Retinal pigment epithelial cell (primary cell): ENCODE measurements around the gene DARS1.

Source experiments
- DNase-seq: peaks from one replicate; pipeline ENCODE4 v3.0.0-alpha.2; 2010; ENCODE audit warnings: low read depth
- H3K4me3 ChIP-seq: 2 replicates; pipeline ENCODE4 v1.5.1; 2011; ENCODE audit warnings: mild to moderate bottlenecking, low read length, control low read depth, moderate library complexity
- TF ChIP-seq, protein P1 (sequence below): conservative IDR thresholded peaks from 2 replicates; pipeline ENCODE4 v1.5.1; 2011; ENCODE audit warnings: low read depth, low read length, control low read depth, inconsistent platforms

DARS1 gene

DNA sequence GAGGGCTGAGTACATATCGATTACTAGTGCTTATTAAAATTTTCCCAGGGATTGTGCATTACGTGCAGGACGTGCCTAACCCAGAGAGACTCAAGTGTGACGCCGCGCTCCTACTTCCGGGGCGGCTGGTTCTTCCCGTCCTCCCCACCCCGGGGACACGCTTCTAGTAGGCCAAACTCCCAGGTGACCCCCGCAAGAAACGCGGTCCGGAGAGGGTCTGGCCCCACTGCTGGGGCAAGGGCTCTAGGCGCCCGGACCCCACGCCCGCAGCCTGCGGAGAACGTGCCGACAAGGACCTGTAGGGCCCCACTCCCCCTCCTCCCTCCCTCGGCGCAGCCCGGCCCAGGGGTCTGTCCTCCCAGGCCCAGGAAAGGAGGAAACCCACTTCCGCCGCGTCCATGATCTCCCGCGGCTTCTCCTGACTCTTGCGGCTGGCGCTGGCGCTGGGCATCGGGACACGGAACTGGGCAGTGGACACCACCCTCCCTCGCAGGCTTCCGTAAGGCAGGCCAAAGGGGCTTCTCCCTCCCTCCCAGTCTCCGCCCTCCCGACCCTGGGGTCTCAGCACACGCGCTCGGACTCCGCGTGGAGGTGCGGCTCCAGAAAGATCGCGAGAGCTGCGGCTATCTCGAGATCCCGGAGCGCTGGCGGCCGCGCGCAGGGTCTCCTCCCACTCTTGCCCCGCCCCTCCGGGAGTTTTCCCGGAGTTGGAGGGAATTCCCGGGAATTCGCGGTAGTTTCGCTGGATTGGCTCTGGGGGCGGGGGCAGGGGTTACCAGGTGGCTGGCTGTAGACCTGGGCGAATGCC lies at the start of gene DARS1:
Gene DARS1, minus strand, starts transcription at position 609 of the 808 bp plus-strand sequence. Its CDS starts 158 bp downstream, at position 451.
- H3K4me3 ChIP-seq = peak within 1 kb of the TSS; percentile 90
- peak; percentile 61 for DNase-seq
- TF ChIP-seq, protein P1, sequence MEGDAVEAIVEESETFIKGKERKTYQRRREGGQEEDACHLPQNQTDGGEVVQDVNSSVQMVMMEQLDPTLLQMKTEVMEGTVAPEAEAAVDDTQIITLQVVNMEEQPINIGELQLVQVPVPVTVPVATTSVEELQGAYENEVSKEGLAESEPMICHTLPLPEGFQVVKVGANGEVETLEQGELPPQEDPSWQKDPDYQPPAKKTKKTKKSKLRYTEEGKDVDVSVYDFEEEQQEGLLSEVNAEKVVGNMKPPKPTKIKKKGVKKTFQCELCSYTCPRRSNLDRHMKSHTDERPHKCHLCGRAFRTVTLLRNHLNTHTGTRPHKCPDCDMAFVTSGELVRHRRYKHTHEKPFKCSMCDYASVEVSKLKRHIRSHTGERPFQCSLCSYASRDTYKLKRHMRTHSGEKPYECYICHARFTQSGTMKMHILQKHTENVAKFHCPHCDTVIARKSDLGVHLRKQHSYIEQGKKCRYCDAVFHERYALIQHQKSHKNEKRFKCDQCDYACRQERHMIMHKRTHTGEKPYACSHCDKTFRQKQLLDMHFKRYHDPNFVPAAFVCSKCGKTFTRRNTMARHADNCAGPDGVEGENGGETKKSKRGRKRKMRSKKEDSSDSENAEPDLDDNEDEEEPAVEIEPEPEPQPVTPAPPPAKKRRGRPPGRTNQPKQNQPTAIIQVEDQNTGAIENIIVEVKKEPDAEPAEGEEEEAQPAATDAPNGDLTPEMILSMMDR = no peak

DNA sequence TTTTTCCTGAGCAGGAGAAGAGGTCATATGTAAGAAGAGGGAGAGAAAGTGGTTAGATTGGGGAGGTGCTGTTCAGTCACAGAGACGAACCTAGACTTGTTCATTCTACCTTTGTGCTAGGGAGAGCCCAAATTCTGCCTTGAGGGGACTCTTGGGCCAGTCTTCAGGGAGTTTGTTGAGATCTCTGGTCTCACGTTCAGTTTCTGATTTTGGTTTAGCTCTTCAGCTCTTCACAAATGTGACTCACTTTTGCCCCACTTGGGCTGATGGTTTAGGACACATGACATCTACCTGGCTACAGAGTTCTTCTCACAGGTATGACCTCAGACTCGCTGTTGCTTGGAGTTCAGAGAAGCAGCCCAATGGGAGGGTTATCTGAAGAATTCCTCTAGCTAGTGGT lies 49.2 kb upstream of the DARS1 start:
- no peak for DNase-seq
- H3K4me3 ChIP-seq = no peak overlapping the region
- TF ChIP-seq, protein P1 = no peak

DNA sequence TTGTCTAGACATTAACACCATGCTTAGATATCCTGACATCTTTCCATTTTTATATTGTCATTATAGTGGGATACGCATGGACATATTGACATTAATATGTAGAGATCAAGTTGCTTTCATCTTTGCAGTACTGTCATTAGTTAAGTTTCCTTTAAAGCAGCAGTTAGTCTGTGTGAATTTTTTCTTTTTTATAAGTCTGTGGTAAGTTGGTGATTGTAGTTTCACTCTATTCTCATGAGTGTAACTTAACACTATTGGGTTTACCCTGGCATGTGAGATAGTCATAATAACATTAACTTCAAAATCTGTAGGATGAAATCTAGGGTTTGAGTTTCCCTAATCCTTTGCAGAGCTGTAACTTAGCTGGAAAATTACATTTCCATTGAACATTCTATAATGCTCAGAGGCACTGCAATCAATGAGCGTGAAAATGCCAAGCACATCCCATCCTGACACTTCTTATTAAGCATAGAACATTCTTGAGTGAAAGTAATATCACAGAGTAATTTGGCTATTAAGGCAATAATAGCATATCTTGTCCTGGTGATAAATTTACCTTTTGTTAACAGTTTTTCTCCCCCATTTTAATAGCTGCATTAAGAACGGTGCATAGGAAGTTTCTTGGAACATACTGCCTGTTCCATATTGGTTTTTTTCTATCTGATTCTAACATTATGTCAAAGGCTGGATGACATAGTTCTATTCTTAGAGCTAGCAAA lies 47.5 kb upstream of the DARS1 start:
- TF ChIP-seq, protein P1 = no peak
- DNase-seq = no peak

DNA sequence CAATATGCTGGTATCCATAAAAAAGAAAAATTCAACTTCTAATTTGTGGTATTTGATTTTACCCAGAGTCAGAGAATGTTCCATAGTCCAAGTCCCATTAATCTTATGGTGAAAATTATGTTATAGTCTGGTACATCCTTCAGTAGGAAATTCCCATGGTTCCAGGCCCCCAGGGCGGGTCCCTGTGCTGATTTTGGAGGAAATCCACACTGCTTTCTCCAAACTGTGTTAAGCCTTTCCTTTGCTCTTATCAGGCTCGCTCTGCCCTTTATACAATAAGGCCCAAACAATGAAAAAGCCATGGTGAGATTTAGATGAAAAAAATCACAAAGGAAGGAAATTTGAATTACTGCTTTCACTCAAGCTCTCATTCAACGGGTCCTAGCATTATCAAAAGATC lies 46.8 kb upstream of the DARS1 start:
- no peak overlapping the region for H3K4me3 ChIP-seq
- TF ChIP-seq, protein P1 = no peak
- no peak for DNase-seq

More for the DNA sequence above, 47.5 kb upstream of the DARS1 start:
- no peak overlapping the region for H3K4me3 ChIP-seq

- no peak overlapping the region for H3K4me3 ChIP-seq
- TF ChIP-seq, protein P1 = no peak
Measured at GRCh38 chr2:136031711-136032110, 46.3 kb upstream of the DARS1 start.

GRCh38 chr2:136030406-136030805 lies 45.0 kb upstream of the DARS1 start:
- DNase-seq = no peak
- TF ChIP-seq, protein P1 = no peak

More at GRCh38 chr2:136031711-136032110, 46.3 kb upstream of the DARS1 start:
- DNase-seq = no peak

DNA sequence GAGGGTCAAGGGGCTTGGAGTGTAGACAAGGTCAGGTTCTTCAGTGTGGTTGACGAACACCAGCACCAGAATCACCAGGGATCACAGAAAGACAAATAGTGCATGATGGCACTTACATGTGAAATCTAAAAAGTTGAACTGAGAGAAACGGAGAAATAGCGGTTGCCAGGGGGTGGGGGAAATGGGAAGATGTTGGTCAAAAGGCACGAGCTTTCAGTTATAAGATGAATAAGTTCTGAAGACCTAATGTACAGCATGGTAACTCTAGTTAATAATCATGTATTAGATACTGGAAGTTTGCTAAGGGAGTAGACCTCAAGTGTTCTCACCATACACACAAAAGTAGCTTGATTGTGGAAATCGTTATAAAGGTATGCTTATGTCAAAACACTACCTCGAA lies 43.7 kb upstream of the DARS1 start:
- DNase-seq = no peak
- no peak overlapping the region for H3K4me3 ChIP-seq
- TF ChIP-seq, protein P1 = no peak

More at GRCh38 chr2:136030406-136030805, 45.0 kb upstream of the DARS1 start:
- H3K4me3 ChIP-seq = no peak overlapping the region
